Ovary (tissue), 10 donors: Measurements from ENCODE around the gene WFDC1. TPM values are rescaled to one million over a fixed set of nuclear protein-coding genes. Genes with fewer than 3 reads are reported as not detected.
A peak's percentile ranks its signal among the peaks of the same experiment; 100 is the strongest.

ENCODE experiments used
- DNase-seq, 5 donors: peaks; one replicate each; pipeline ENCODE4 v3.0.0-alpha.2; 2019 to 2020
- H3K27ac ChIP-seq, 2 donors: fragments of 200-600 bp; one replicate each; pipeline versions ENCODE4 v1.5.1 to v1.8.0; 2019 to 2022
- H3K27me3 ChIP-seq: fragments of 200-600 bp; one replicate; pipeline ENCODE4 v1.8.0; 2022
- H3K36me3 ChIP-seq: fragments of 200-600 bp; sonication (generic); one replicate; pipeline ENCODE4 v1.5.1; 2019
- H3K4me1 ChIP-seq: one replicate; pipeline ENCODE4 v1.8.1; 2013; ENCODE audit warnings: mild to moderate bottlenecking, moderate library complexity; ENCODE audit not compliant: insufficient read depth
- H3K4me3 ChIP-seq: fragments of 200-600 bp; sonication (generic); one replicate; pipeline ENCODE4 v1.5.1; 2017
- H3K9me3 ChIP-seq, 2 donors: fragments of 200-600 bp in 1 of 2; sonication (generic) in 1 of 2; one replicate each; pipeline versions ENCODE4 v1.5.1 to v1.8.1; 2013 to 2019; ENCODE audit warnings: mild to moderate bottlenecking in 1 of 2, moderate library complexity in 1 of 2
- CTCF ChIP-seq, 3 donors: fragments of 450-650 bp in 2 of 3; fragments of 200-600 bp in 1 of 3; IDR thresholded peaks; one replicate each; pipeline versions ENCODE4 v1.5.1 to v1.8.0; 2016 to 2022; ENCODE audit warnings: antibody characterized with exemption in 3 of 3, mild to moderate bottlenecking in 1 of 3
- EP300 ChIP-seq: sonication (generic); formaldehyde crosslinking; IDR thresholded peaks from one replicate; pipeline ENCODE4 v1.6.1; 2017; ENCODE audit warnings: antibody characterized with exemption
- POLR2A ChIP-seq: fragments of 450-650 bp; IDR thresholded peaks from one replicate; pipeline ENCODE4 v1.6.1; 2017; ENCODE audit warnings: antibody characterized with exemption, mild to moderate bottlenecking, moderate library complexity
- WGBS, 3 donors: extraction: QIAGEN DNeasy Blood & Tissue Kit in 1 of 3; methylation state at CpG; one replicate each; pipeline versions ENCODE4 v1.1.5 to v1.1.7; 2013 to 2017; 5-methylcytosine and 5-hydroxymethylcytosine counted together
- intact Hi-C, 4 donors: fragments of 100-400 bp; cut with DNase I; formaldehyde crosslinking; loops; one replicate each; pipeline versions ENCODE4 v1.11.0 to v1.15.1; 2022 to 2023
- long read RNA-seq, 3 donors: library from polyadenylated mRNA in 2 of 3; unstranded in 2 of 3; transcript quantifications; one replicate each; pipeline ENCODE4 v2.0.0 and lab custom pipeline, GENCODE V29; 2021 to 2026
- polyA plus RNA-seq, 2 donors: library from polyadenylated mRNA; stranded (reverse); fragments of 200-250 nt in 1 of 2; fragments of 350-450 nt in 1 of 2; fragmentation: Illumina TruSeq in 1 of 2; extraction: RNeasy Lipid Tissue Mini Kit (QIAGEN cat#74804) in 1 of 2; gene quantifications; one replicate each; pipeline ENCODE4 v1.2.3, GENCODE V29; 2013 to 2014
- total RNA-seq, 7 donors: library from RNA; depleted of rRNA in 2 of 7; stranded (reverse); fragments of >200 nt in 2 of 7; fragmentation: NEBNext Ultra II Directional in 3 of 7; extraction: Animal tissue kit (Norgen Biotek cat#: 25700) in 3 of 7; gene quantifications; one replicate each; pipeline versions ENCODE4 v1.1.0 to v1.2.4, GENCODE V29; 2016 to 2023
- donor health status: DM: no; HTN: no; CAD: no; lungs with moderate emphysema.
- donor health status: DM: no; HTN: no; CAD: no.
- donor health status: Bipolar disorder and iron deficiency.
- donor health status: DM: yes; HTN: yes; CAD: no.
- donor health status: DM: no; HTN: no; CAD: no.
- donor health status: DM: yes; HTN: yes; CAD: no.

WFDC1 gene
- total RNA-seq (1 to 10 TPM in 4 of 7 donors, under 1 TPM in 3; 0.57 to 3.4 (median 2.1) TPM), polyA plus RNA-seq (10 to 100 TPM in 1 of 2 donors, 1 to 10 TPM in 1; 8.4 to 10.7 TPM)
- long read RNA-seq, donor 1 = 0 reads
- long read RNA-seq, donor 2 = 0 reads
- long read RNA-seq, donor 3, partial matches to known transcripts = 0 of 2 reads
- long read RNA-seq, donor 3, other reads (novel, unspliced or antisense) = 0 of 2 reads

GRCh38 chr16:84294531-84295142, at the start of gene WFDC1:
Gene WFDC1 (plus strand): TSS chr16:84294878. CDS start chr16:84294972, 94 bp downstream.
- Histone ChIP-seq H3K4me1 (peaks cover 7% of the 10 kb centered on the region), H3K27ac (no peak within 1 kb of the TSS), H3K36me3 (no peaks in the 10 kb centered on the region), H3K4me3 (peak within 1 kb of the TSS; percentile 1), H3K27me3 (no peaks in the 10 kb centered on the region), H3K9me3 (no peaks in the 10 kb centered on the region)
- intact Hi-C loops = no loop called here
- WGBS, 3 donors = 4 to 8% (median 6%) methylated on average over 29 of the region's 29 CpGs
- TF ChIP-seq POLR2A (no peak), EP300 (no peak), CTCF (IDR thresholded peaks at IDR 0.05) (no peak)
- DNase-seq = peak in 2 of 5 donors; percentile 36 to 57

GRCh38 chr16:84245956-84246678, 48.6 kb upstream of the WFDC1 start:
- TF ChIP-seq CTCF (IDR thresholded peaks at IDR 0.05) = no peak
- TF ChIP-seq EP300 = no peak
- no peak for TF ChIP-seq POLR2A
- H3K4me3 ChIP-seq = no peak overlapping the region
- H3K36me3 ChIP-seq = no peaks in the 10 kb centered on the region
- H3K4me1 ChIP-seq = no peaks in the 10 kb centered on the region
- no peaks in the 10 kb centered on the region for H3K27me3 ChIP-seq
- 87 to 90% (median 87%) methylated on average over 10 of the region's 10 CpGs for WGBS, 3 donors
- no peaks in the 10 kb centered on the region for H3K9me3 ChIP-seq
- intact Hi-C loops = no loop called here
- no peak overlapping the region for H3K27ac ChIP-seq
- no peak for DNase-seq

GRCh38 chr16:84246679-84247077, 48.0 kb upstream of the WFDC1 start:
- WGBS, 3 donors = 51 to 70% (median 54%) methylated on average over 5 of the region's 5 CpGs
- DNase-seq = no peak
- no peaks in the 10 kb centered on the region for H3K9me3 ChIP-seq
- no peaks in the 10 kb centered on the region for H3K36me3 ChIP-seq
- intact Hi-C loops = no loop called here
- H3K27ac ChIP-seq = no peak overlapping the region
- TF ChIP-seq POLR2A (no peak), EP300 (no peak), CTCF (IDR thresholded peaks at IDR 0.05) (no peak)
- H3K4me1 ChIP-seq = no peaks in the 10 kb centered on the region
- no peaks in the 10 kb centered on the region for H3K27me3 ChIP-seq
- no peak overlapping the region for H3K4me3 ChIP-seq

GRCh38 chr16:84247331-84247730, 47.3 kb upstream of the WFDC1 start:
- DNase-seq = no peak
- Histone ChIP-seq H3K4me3 (no peak overlapping the region), H3K27ac (no peak overlapping the region), H3K9me3 (no peaks in the 10 kb centered on the region), H3K27me3 (no peaks in the 10 kb centered on the region), H3K36me3 (no peaks in the 10 kb centered on the region), H3K4me1 (no peaks in the 10 kb centered on the region)
- intact Hi-C loops = no loop called here
- 87 to 89% (median 88%) methylated on average over 6 of the region's 6 CpGs for WGBS, 3 donors
- no peak for TF ChIP-seq CTCF (IDR thresholded peaks at IDR 0.05)
- no peak for TF ChIP-seq EP300
- no peak for TF ChIP-seq POLR2A
